HG03175 (cell line): ENCODE results near the gene TPCN1.

Experiments
- ATAC-seq: cut with Tn5 transposase; IDR thresholded peaks from one replicate; pipeline ENCODE4 v1.9.1; 2021; ENCODE audit warnings: mild to moderate bottlenecking, moderate library complexity; ENCODE audit not compliant: unreplicated experiment

Gene TPCN1

DNA sequence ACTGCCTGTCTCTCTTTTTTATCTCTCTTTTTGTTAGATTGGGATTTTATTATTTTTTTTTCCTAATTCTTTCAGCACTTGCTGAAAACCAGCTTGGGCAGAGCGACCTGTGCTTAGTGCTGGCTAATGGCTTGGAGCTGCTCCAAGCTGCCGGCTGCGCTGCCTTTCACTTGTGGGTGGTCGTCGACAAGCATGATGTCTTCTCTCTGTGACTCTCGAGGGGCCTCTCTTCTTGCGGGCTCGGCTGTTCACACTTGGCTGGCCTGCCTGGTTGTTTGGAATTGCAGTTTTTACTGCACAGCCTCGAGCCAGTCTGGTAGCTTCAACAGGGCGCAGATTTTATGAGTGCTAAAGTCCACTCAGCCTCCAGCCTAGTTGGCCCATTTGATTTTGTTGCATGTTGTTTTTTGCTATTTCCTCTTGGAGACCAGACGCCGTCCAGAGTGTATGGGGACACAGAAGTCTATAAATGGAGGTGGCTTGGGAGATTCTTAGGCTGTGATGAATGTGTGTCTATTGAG, 18.6 kb downstream of the TPCN1 start:
- no peak for ATAC-seq

DNA sequence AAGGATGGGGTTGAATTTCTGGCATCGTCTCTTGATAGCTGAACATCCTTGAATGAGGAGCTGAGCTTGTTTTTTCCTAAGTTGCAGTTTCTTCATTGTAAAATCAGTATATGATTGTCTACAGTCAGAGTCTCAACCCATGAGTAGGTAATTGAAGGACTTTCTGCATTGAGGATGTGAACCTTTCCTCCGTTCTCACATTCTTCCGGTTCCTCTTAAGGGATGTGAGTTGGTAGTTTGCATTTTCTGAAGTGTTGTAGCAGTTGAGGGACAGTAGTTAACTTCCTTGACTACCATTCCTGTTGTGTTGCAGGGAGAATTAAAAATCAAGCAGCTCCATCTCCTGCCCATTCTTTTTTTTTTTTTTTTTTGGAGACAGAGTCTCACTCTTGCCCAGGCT, 19.1 kb downstream of the TPCN1 start:
- peak; percentile 77 for ATAC-seq

- ATAC-seq: no peak
Observed at GRCh38 chr12:113241191-113242025, 20.1 kb downstream of the TPCN1 start.

- ATAC-seq: no peak
Observed at GRCh38 chr12:113242026-113242418, 20.8 kb downstream of the TPCN1 start.

- no peak for ATAC-seq
Observed at GRCh38 chr12:113242560-113242959, 21.3 kb downstream of the TPCN1 start.

- ATAC-seq: no peak
Observed at GRCh38 chr12:113244047-113244460, 22.8 kb downstream of the TPCN1 start.

- ATAC-seq: no peak
Observed at GRCh38 chr12:113244478-113244958, 23.3 kb downstream of the TPCN1 start.

DNA sequence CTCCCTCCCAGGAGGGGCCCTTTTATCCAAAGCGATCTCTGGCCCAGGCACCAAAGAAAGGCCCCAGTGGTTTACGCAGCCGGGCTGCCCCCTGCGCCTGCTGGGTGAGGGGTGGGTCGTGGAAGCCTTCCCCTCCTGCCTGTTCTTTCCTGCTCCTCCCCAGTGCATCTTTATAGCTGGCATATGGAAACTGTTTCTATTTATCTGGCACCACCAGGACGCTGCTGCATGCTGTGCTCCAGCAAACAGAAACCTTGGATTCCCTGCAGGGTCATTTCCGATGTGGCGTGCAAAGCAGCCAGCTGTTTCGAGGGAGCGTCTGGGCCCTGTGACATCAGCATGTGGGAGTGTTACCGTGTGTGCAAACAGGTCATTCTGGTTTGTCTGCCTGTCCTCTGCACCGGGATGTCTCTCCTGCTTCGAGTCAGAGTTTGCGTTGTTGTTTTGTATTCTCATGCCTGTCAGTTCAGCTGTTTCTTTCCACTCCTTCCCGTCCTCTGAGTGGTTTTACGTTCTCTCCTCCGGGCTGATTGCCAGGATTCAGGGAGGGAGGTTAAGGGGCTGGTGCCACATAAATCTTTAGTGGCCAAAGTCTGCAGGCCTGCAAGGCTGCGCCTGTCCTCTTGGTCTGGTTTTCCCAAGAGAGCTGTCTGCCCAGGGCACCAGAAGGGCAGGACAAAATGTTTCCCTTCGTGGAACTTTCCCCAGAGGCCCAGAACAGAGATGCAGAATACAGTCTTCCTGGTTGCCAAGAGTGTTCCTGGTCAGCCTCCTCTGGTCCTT, 24.6 kb downstream of the TPCN1 start:
- ATAC-seq: no peak

DNA sequence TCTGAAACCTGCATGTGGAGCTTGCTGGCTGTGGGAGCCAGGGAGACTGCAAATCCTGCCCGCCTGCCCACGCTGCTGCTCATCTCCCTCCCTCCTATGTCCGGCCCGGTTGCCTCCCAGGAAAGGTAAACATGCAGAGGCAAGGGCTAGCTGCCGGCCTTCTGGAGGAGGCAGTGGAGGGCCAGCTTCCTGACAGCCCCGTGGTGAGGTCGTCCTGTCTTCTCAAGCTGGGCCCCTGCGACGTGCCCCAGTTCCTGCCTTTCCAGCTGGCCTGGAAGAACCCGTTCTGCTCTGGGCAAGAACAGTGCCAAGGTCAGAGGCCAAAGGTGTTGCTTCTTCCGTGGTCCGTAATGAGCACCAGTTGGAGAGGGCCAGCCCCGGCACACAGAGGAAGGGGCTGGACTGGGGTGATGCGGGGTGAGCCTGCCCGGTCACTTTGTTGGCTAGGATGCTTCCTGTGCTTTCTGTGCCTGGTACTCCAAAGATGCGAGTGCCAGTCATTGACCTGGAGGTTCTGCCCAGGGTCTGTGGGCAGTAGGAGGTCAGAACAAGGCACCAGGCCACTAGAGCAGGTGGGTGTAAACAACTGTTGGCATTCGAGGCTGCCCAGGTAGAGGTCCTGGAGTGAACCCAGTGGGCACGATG, 25.3 kb downstream of the TPCN1 start:
- ATAC-seq: no peak

GRCh38 chr12:113247123-113248050, 26.1 kb downstream of the TPCN1 start:
- ATAC-seq: no peak

DNA sequence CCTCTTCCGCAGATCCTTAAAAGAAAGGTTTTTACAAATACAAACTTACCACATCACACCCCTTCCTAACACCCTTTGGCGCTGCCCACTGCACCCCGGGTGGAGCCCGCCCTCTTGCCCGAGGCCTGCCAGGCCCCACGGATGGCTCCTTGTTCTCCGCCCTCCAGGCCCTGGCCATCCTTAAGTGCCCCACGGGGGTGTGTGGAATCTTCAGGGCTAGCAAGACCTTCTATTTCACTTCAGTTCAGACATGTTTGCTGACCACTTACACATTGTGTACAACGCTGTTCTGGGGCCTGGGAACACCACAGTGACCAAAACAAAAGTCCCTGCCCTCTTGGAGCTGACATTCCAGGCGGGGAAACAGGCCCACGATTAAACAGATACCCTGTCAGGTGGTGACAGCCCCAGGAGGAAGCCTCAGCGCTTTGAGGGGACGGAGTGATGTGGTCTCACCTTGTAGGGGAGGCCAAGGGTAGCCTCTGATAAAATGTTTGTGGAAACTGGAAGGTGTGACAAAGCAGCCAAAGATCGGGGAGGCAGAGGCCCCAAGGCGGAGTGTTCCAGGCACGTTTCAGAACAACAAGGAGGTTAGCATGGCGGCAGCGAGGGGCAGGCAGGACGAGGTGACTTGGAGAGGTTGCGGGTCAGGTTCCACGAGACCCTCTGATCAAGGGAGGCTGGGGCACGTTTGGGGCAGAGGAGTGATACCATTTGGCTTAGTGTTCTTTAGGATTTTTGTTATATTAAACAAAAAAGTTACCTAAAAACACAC, 27.0 kb downstream of the TPCN1 start:
- ATAC-seq: no peak

DNA sequence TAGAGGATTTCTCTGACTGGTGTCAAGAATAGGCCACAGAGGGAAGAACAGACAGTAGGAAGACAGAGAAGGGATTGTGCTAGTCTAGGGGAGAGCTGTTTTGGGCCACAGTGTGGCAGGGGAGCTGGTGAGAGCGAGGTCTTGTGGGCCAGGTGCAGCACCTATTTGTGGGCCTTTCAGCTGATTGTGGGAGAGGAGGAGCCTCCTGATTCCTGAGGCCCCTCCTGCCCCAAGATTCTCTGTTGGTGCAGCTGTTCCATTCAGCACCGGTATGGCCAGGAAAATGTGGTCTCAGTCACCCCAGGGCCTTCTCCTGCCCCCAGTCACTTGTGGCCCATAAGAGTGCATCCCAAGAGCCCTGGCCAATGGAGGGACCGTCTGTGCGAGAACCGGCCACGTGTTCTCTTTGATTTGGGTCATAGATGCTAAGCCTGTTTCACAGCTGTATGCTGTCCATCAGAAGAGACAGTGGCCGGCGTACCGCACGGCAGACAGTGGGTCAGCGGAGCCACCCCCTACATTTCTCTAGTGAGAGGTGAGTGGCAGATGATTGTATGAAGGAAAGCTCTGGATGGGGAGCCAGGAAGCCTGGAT, 27.7 kb downstream of the TPCN1 start:
- ATAC-seq: no peak

- no peak for ATAC-seq
Observed at GRCh38 chr12:113249546-113249945, 28.3 kb downstream of the TPCN1 start.

- ATAC-seq: no peak
Observed at GRCh38 chr12:113250045-113250444, 28.8 kb downstream of the TPCN1 start.

DNA sequence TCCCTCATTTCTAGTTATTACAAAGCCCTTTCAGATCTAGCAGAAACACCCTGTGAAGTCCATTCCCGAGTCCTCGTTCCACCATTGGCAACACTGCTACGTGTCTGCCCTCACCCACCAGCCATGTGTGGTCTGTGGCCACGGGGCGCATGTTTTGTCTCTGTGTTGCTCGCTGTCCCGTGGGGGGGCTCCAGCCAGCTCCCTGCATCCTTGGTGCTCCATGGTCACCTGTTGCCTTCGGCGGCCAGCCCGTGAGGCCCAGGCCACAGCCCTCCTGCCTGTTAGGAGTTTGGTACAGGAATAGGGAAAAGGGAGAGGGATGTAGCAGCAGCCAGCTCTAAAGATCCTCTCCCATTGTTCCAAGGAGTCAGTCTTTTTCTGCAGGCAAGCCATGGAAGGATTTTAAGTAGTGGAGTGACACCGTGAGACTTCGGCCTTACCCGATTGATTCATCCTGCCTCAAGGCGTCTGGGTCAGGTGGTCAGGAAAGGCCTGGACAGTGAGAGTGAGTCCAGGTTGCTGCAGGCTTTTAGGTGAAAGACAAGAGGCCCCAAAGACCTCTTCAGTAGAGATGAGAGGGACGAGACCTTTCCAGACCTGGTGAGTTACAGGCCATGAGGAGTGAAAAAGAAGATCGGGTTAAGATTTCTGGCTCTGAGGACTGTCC, 30.3 kb downstream of the TPCN1 start:
- ATAC-seq: no peak

DNA sequence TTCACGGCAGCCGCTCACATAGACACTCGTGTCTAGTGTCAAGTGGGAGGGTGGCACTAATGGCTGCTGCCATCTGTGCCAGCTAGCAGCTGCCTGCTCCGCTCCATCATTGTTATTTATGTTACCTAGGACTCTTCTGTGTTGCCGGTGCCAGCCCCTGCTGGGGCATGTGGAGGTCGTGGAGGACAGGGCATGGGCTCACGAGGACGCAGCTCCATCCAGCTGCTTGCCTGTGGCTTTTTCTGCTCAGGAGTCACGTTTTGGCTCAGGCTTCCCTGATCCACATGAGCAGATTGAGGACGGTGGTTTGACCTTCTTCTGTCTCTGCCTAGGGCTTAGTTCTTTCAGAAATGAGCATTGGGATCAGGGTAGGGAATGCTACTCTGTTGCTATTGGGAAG, 31.2 kb downstream of the TPCN1 start:
- no peak for ATAC-seq

DNA sequence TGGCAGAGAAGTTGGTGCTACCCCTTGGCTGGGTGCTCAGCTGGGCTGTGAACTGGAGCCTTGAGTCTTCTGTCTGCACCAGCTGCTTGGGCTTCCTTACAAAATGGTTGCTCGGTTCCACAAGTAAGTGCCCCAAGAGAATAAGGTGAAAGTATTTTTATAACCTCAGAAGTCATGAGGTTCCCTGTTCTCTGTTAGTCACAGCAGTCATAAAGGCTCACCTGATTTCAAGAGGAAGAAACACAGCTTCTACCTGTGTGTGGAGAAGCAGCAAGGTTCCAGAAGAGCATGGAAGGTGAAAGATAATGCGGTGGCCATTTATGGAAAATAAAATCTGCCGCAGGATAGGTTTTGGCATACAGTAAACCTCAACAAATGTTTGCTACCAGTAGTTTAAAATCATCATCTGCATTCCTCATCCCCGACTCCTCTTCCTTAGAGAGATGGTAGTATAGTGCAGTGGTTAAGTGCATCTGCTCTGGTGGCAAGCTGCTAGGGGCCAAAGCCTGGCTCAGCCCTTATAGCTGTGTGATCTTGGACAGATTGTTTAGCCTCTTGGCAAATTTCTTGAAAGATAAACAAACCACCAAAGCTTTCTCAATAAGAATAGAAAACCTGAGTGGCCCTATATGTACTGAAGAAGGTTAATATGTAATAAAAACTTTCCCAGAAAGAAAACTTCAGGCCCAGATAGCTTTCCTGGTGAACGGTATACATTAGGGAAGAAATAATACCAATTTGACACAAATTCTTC, 32.4 kb downstream of the TPCN1 start:
- no peak for ATAC-seq

DNA sequence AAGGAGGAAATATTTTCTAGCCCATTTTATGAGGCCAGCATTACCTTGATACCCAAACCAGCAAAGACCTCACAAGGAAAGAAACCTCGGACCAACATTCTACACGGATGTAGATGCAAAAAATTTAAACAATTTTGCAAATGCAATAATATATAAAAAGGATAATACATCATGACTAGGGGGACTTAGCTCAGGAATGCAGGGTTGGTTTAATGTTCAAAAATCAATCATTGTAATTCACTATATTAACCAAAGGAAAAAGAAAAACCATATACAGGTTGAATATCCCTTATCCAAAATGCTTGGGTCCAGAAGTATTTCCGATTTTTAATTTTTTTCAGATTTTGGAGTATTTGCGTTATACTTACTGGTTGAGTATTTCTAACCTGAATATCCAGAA, 33.0 kb downstream of the TPCN1 start:
- no peak for ATAC-seq
